Measurements from ENCODE around the gene ASTN1.

ASTN1 gene

GRCh38 chr1:176926330-176927086 is 238.0 kb downstream of the ASTN1 start:
- DNase-seq (ENCODE audit: low read depth) = no peak

- no peak for DNase-seq (ENCODE audit: low read depth)
Observed at GRCh38 chr1:176925223-176925622, 239.3 kb downstream of the ASTN1 start.

GRCh38 chr1:176923283-176923682 is 241.2 kb downstream of the ASTN1 start:
- DNase-seq (ENCODE audit: low read depth) = no peak

- no peak for DNase-seq (ENCODE audit: low read depth)
Observed at GRCh38 chr1:176919386-176920378, 244.8 kb downstream of the ASTN1 start.

- DNase-seq (ENCODE audit: low read depth) = no peak
Observed at GRCh38 chr1:176905648-176906047, 258.9 kb downstream of the ASTN1 start.

GRCh38 chr1:176904057-176904751 is 260.3 kb downstream of the ASTN1 start:
- no peak for DNase-seq (ENCODE audit: low read depth)

- DNase-seq (ENCODE audit: low read depth) = no peak
Observed at GRCh38 chr1:176903474-176903873, 261.0 kb downstream of the ASTN1 start.

- DNase-seq (ENCODE audit: low read depth) = no peak
Observed at GRCh38 chr1:176899321-176899720, 265.2 kb downstream of the ASTN1 start.

GRCh38 chr1:176897350-176898236 is 266.9 kb downstream of the ASTN1 start:
- DNase-seq (ENCODE audit: low read depth) = no peak

- DNase-seq (ENCODE audit: low read depth) = no peak
Observed at GRCh38 chr1:176896216-176896615, 268.3 kb downstream of the ASTN1 start.

- no peak for DNase-seq (ENCODE audit: low read depth)
Observed at GRCh38 chr1:176894450-176894849, 270.1 kb downstream of the ASTN1 start.

GRCh38 chr1:176893625-176894352 is 270.7 kb downstream of the ASTN1 start:
- DNase-seq (ENCODE audit: low read depth) = no peak

- DNase-seq (ENCODE audit: low read depth) = no peak
Observed at GRCh38 chr1:176888471-176889032, 276.0 kb downstream of the ASTN1 start.

- no peak for DNase-seq (ENCODE audit: low read depth)
Observed at GRCh38 chr1:176885751-176886150, 278.8 kb downstream of the ASTN1 start.

- DNase-seq (ENCODE audit: low read depth) = no peak
Observed at GRCh38 chr1:176885341-176885740, 279.2 kb downstream of the ASTN1 start.

- DNase-seq (ENCODE audit: low read depth) = no peak
Observed at GRCh38 chr1:176884911-176885310, 279.6 kb downstream of the ASTN1 start.

- DNase-seq (ENCODE audit: low read depth) = no peak
Observed at GRCh38 chr1:176884286-176884685, 280.2 kb downstream of the ASTN1 start.

- DNase-seq (ENCODE audit: low read depth) = peak; percentile 29
Observed at GRCh38 chr1:176880955-176881595, 283.4 kb downstream of the ASTN1 start.

- no peak for DNase-seq (ENCODE audit: low read depth)
Observed at GRCh38 chr1:176879784-176880620, 284.5 kb downstream of the ASTN1 start.
